Measurements from ENCODE around the gene LCNL1. TPM values are rescaled to one million over a fixed set of nuclear protein-coding genes. Genes with fewer than 3 reads are reported as not detected.

Gene LCNL1
- total RNA-seq, 1 donor from 2014 or later, result 0.45 TPM

- no peak overlapping the region for H3K4me3 Mint-ChIP-seq (ENCODE audit: unreplicated experiment)
- Histone ChIP-seq H3K9me3 (ENCODE audit: insufficient read depth, low read depth, low read length) (no peaks in the 10 kb centered on the region), H2AFZ (ENCODE audit: low read depth, low read length) (no peak overlapping the region), H3K27ac (ENCODE audit: low read depth, low read length) (no peak overlapping the region), H3K4me2 (ENCODE audit: low read length) (no peak overlapping the region), H3K27me3 (ENCODE audit: insufficient read depth, low read length) (no peaks in the 10 kb centered on the region), H3K36me3 (ENCODE audit: insufficient read depth, low read length) (no peaks in the 10 kb centered on the region), H3K9ac (ENCODE audit: low read length) (no peak overlapping the region), H3K4me1 (ENCODE audit: insufficient read depth, low read length) (no peaks in the 10 kb centered on the region), H3K4me3 (ENCODE audit: insufficient read depth, low read depth, low read length) (no peak overlapping the region), H4K20me1 (ENCODE audit: insufficient read depth, low read length) (no peaks in the 10 kb centered on the region), H3K79me2 (ENCODE audit: insufficient read depth, low read length) (no peaks in the 10 kb centered on the region)
- peaks cover 3% of the 10 kb centered on the region for H3K9me3 Mint-ChIP-seq (ENCODE audit: unreplicated experiment)
- TF ChIP-seq EZH2 (IDR thresholded peaks at IDR 0.05; ENCODE audit: insufficient read depth, low read length) (no peak), CTCF (IDR thresholded peaks at IDR 0.05; ENCODE audit: insufficient read depth, low read depth, low read length) (no peak)
- peaks cover 13% of the 10 kb centered on the region for H3K27me3 Mint-ChIP-seq (ENCODE audit: low read depth, unreplicated experiment)
- no peak overlapping the region for H3K27ac Mint-ChIP-seq (ENCODE audit: unreplicated experiment)
- DNase-seq (ENCODE audit: low read depth) (no peak), FAIRE-seq (no peak)
- H3K36me3 Mint-ChIP-seq (ENCODE audit: low read depth, unreplicated experiment), result no peaks in the 10 kb centered on the region
- H3K4me1 Mint-ChIP-seq (ENCODE audit: low read depth, unreplicated experiment), result peaks cover 5% of the 10 kb centered on the region
Measured at GRCh38 chr9:136960938-136961275, 21.9 kb upstream of the LCNL1 start.

- Histone ChIP-seq H4K20me1 (ENCODE audit: insufficient read depth, low read length) (no peaks in the 10 kb centered on the region), H3K27ac (ENCODE audit: low read depth, low read length) (no peak overlapping the region), H2AFZ (ENCODE audit: low read depth, low read length) (no peak overlapping the region), H3K4me3 (ENCODE audit: insufficient read depth, low read depth, low read length) (no peak overlapping the region), H3K4me1 (ENCODE audit: insufficient read depth, low read length) (peaks cover 4% of the 10 kb centered on the region), H3K36me3 (ENCODE audit: insufficient read depth, low read length) (no peaks in the 10 kb centered on the region), H3K9ac (ENCODE audit: low read length) (no peak overlapping the region), H3K4me2 (ENCODE audit: low read length) (no peak overlapping the region), H3K9me3 (ENCODE audit: insufficient read depth, low read depth, low read length) (no peaks in the 10 kb centered on the region), H3K79me2 (ENCODE audit: insufficient read depth, low read length) (no peaks in the 10 kb centered on the region), H3K27me3 (ENCODE audit: insufficient read depth, low read length) (no peaks in the 10 kb centered on the region)
- Mint-ChIP-seq H3K36me3 (ENCODE audit: low read depth, unreplicated experiment) (no peaks in the 10 kb centered on the region), H3K27me3 (ENCODE audit: low read depth, unreplicated experiment) (peaks cover 12% of the 10 kb centered on the region), H3K9me3 (ENCODE audit: unreplicated experiment) (no peaks in the 10 kb centered on the region), H3K27ac (ENCODE audit: unreplicated experiment) (no peak overlapping the region), H3K4me1 (ENCODE audit: low read depth, unreplicated experiment) (peaks cover 5% of the 10 kb centered on the region), H3K4me3 (ENCODE audit: unreplicated experiment) (no peak overlapping the region)
- no peak for DNase-seq (ENCODE audit: low read depth)
- FAIRE-seq, result no peak
- TF ChIP-seq EZH2 (IDR thresholded peaks at IDR 0.05; ENCODE audit: insufficient read depth, low read length) (no peak), CTCF (IDR thresholded peaks at IDR 0.05; ENCODE audit: insufficient read depth, low read depth, low read length) (no peak)
Measured at GRCh38 chr9:136961279-136962065, 21.3 kb upstream of the LCNL1 start.

GRCh38 chr9:136962163-136962562, 20.6 kb upstream of the LCNL1 start:
- Histone ChIP-seq H3K9ac (ENCODE audit: low read length) (no peak overlapping the region), H3K9me3 (ENCODE audit: insufficient read depth, low read depth, low read length) (no peaks in the 10 kb centered on the region), H3K4me1 (ENCODE audit: insufficient read depth, low read length) (peaks cover 4% of the 10 kb centered on the region), H2AFZ (ENCODE audit: low read depth, low read length) (no peak overlapping the region), H3K27me3 (ENCODE audit: insufficient read depth, low read length) (no peaks in the 10 kb centered on the region), H3K79me2 (ENCODE audit: insufficient read depth, low read length) (no peaks in the 10 kb centered on the region), H3K4me3 (ENCODE audit: insufficient read depth, low read depth, low read length) (no peak overlapping the region), H4K20me1 (ENCODE audit: insufficient read depth, low read length) (no peaks in the 10 kb centered on the region), H3K4me2 (ENCODE audit: low read length) (no peak overlapping the region), H3K27ac (ENCODE audit: low read depth, low read length) (no peak overlapping the region), H3K36me3 (ENCODE audit: insufficient read depth, low read length) (no peaks in the 10 kb centered on the region)
- Mint-ChIP-seq H3K27ac (ENCODE audit: unreplicated experiment) (no peak overlapping the region), H3K9me3 (ENCODE audit: unreplicated experiment) (no peaks in the 10 kb centered on the region), H3K36me3 (ENCODE audit: low read depth, unreplicated experiment) (no peaks in the 10 kb centered on the region), H3K27me3 (ENCODE audit: low read depth, unreplicated experiment) (peaks cover 12% of the 10 kb centered on the region), H3K4me1 (ENCODE audit: low read depth, unreplicated experiment) (peaks cover 5% of the 10 kb centered on the region), H3K4me3 (ENCODE audit: unreplicated experiment) (no peak overlapping the region)
- DNase-seq (ENCODE audit: low read depth) (no peak), FAIRE-seq (no peak)
- no peak for TF ChIP-seq EZH2 (IDR thresholded peaks at IDR 0.05; ENCODE audit: insufficient read depth, low read length)
- TF ChIP-seq CTCF (IDR thresholded peaks at IDR 0.05; ENCODE audit: insufficient read depth, low read depth, low read length), result no peak

Measured in astrocyte (in vitro differentiated cells and primary cell).